NCI-H2227 (cell line): ENCODE results near the gene ZGLP1.
"Not testable (repeated sequence)": the region's sequence is repeated elsewhere in the genome, so short reads cannot be mapped to it uniquely, and the experiment has no call there.

Source experiments
- DNase-seq: peaks from one replicate; lab custom pipeline; 2025; ENCODE audit not compliant: unreplicated experiment; lab: John Stamatoyannopoulos, UW

Gene ZGLP1

GRCh38 chr19:10309423-10309822 lies at the start of gene ZGLP1:
ZGLP1 (minus strand) TSS chr19:10309815.
- no peak for DNase-seq

DNA sequence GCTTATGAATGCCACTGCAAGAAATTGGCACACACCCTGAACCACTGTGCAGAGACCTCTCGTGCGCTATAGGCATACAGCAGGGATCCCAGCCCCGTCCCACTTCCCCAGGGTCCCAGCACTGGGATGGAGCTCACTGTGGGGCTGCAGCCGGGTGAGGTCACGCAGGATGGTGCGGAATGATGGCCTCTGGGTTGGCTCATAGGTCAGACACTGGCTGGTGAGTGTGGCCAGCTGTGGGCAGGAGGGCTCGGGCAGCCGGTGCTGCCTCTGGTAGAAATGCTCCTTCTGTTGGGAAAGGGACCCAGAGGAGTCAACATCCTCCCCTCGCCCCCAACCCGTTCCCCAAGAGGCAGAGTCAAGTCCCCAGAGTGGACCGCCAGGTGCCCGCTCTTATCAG lies 46.8 kb upstream of the ZGLP1 start:
- DNase-seq: no peak

DNA sequence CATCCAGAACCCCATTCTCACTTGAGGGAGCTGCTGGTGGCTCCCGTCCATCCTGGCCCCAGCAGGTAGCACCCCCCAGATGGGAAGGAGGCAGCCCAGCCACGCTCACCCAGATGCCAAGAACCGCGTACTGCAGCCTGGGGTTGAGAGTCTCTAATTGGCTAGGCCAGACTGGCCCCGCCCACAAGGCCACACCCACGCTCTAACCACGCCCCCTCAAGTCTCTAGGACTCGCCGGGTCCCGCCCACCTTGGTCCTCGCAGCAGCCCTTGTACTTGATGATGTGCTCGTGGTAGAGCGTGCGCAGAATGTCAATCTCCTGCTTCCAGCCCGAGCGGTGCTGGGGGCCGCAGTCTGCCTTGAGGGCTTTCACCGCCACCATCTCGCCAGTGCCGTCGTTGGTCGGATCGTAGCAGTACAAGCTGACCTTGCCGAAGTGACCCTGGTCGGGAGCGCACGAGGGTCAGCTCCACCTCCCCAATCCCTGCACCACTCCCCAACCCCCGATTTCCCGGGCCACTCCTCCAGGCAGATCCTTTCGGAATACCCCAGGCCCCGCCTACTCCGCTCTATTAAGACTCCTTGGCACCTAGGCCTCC lies 44.3 kb upstream of the ZGLP1 start:
- no peak for DNase-seq

- no peak for DNase-seq
Measured at GRCh38 chr19:10352764-10353671, 43.4 kb upstream of the ZGLP1 start.

GRCh38 chr19:10346509-10346908 lies 36.9 kb upstream of the ZGLP1 start:
- DNase-seq: no peak

DNA sequence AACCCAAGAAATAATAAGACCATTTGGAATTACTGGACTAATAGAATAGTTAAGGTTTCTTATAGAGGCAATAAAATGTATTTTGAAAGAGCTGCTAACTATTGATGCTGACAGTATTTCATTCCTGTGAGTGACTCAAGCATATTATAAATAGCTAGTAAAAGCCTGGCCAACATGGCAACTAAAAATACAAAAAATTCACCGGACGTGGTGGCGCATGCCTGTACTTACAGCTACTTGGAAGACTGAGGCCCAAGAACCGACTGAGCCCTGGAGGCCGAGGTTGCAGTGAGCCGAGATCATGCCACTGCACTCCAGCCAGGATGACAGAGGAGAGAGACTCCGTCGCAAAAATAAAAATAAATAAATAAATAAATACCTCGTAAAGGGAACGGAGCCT lies 35.2 kb upstream of the ZGLP1 start:
- no peak for DNase-seq

DNA sequence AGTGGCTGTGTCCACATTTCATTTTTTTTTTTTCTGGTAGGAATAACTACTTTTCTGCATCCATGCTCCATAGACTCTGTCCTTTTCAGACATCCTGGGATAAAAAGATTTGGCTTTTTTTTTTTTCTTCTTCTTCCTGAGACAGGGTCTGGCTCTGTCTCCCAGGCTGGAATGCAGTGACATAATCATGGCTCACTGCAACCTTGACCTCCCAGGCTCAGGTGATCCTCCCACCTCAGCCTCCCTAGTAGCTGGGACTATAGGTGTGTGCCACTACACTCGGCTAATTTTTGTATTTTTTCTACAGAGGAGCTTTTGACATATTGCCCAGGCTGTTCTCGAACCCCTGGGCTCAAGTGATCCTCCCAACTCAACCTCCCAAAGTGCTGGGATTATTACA lies 33.9 kb upstream of the ZGLP1 start:
- DNase-seq: no peak

- DNase-seq: no peak
Measured at GRCh38 chr19:10339977-10340376, 30.4 kb upstream of the ZGLP1 start.

- DNase-seq: no peak
Measured at GRCh38 chr19:10339380-10339960, 29.9 kb upstream of the ZGLP1 start, which contains the start of gene ICAM3. ICAM3 (minus strand) TSS chr19:10339624; CDS start chr19:10339614, 10 bp downstream.

DNA sequence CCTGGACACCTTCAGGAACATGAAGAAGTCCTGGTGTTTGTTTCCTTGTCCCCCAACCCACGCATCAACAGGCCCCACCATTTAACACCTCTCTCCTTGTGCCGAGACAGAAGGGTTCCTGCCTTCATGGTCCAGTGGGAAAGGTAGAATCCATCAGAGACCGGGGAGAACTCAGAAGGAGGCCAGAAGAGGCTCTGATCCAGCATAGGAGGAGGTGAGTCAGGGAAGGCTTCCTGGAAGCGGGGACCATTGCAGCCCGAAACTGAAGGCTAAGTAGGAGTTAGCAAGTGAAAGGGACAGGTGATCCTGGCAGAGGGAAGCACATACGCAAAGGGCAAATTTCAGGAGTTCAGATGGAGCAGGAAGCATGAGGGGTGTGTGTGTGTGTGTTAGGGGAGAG lies 29.3 kb upstream of the ZGLP1 start:
- no peak for DNase-seq

GRCh38 chr19:10336725-10337124 lies 27.1 kb upstream of the ZGLP1 start:
- DNase-seq: not testable (repeated sequence)

DNA sequence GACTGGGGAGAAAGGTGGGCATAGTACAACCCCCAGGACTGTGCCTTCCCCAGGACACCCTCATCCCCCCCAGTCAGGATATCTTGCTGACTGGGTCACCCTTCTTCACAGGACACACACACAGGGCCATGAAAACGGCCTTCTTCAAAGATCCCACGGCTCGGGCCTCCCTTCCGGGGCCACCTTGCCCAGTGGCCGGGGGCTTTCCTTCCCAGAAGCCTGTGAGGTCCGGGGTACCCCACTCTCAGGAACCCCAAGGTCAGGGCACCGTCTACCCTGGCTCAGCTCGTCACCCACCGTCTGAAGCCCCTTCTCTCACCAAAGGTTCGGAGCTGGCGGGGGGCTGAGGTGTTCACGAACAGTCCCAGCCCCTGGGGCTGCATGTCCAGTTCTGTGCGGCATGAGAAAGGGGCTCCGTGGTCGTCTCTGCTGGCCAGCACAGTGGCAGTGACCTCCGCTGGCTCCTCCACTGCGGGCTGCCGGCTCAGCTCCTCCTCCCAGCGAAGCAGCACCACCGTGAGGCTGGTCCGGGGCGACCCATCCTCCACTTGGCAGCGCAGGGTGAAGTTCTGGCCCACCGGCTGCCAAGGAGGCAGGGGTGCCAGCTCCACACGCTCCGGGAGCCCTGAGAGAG lies 25.9 kb upstream of the ZGLP1 start:
- no peak for DNase-seq

- peak; percentile 77 for DNase-seq
Measured at GRCh38 chr19:10334588-10335351, 25.2 kb upstream of the ZGLP1 start.

GRCh38 chr19:10333758-10334587 lies 24.4 kb upstream of the ZGLP1 start:
- DNase-seq: no peak

DNA sequence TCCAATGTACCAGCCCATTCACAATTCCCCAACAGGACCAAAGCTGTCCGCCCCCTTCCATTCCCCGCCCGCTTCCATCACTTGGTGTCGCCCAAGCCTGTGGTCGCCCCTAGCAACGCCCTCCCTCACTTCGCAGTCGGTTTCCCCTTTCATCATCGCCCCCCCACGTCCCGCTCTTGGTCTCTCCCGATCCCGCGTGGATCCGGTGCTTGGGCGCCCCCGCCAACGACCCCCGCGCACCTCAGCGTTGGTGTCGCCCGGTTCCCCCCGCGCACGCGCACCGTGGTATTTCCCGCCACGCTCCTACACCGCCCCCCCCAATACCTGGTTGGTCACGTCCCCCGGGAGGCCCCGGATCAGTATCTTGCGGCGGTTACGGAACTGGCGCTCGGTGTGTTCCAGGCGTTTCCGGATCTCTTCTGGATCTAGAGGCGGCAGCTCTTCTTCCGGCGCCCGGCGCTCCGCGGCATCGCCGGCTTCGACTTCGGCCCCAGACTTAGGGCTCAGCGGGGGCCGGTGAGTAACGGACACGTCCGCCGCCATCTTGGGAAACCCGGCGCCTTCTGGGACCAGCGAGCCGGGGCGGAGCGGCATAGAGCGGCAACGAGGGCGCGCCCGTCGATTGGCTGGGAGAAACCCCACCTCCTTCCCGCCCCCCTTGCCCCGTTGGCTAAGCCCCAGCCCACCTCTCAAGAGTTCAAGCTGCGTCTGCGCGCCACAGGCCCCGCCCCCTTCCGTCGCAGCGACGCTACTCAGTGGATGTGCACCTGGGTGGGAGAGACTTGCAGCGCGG lies 23.5 kb upstream of the ZGLP1 start, which contains the start of gene RAVER1:
Gene RAVER1 (minus strand): TSS at position 565 of the 793 bp plus-strand sequence. CDS start 22 bp downstream, at position 543.
- peak; percentile 95 for DNase-seq

DNA sequence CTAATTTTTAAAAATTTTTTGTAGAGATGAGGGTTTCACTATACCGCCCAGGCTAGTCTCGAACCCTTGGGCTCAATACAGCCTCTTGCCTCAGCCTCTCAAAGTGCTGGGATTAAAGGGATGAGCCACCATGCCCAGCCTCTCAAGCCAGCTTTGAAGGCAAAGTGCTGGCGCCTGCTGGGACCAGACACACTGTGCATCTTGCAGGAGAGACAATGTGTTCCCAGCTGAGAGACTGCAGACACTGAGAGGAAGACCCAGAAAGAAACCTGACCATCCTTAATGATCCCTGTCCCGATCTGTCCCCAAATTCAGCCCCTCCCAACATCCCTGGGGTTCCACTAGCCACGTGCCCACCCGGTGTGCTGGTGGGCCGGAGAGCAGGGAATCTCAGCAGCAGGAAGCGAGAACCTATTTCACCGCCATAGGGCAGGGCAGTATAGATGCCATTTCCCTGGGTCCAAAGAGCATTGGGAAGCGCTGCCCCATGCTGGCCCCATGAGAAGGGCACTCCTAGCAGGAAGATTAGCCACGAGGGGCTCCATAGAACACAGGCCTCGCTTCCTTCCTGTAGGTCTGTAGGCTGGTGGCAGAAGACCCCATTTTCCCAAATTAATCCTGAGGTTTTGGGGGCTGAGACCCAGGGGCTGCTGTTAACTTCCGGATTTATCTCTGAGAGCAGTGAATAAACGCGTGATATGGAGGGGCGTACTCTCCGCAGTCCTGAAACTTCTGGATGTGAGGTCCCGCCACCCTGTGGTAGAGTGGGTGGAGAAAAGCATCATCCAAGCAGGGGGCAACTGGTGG lies 22.7 kb upstream of the ZGLP1 start:
- no peak for DNase-seq

DNA sequence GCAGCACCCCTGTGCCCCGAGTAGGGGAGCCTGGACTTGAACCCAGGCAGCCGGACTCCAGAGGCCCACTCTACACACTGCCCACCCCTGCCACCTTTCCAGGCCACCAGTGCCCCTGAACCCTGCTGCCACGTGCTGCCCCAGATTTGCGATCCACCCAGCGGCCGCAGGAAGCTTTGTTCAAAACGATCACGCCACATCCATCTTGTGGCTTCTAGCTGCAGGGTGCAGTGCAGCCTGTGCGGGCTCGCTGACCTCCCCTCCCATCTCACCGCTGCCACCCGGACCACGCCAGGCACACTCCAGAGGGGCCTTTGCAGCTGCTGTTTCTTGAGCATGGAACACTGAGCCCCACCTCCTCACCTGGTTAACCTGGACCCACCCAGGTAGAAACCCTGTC lies 19.9 kb upstream of the ZGLP1 start:
- no peak for DNase-seq
